Measurements from ENCODE around the gene CRIP2. TPM values are rescaled to one million over a fixed set of nuclear protein-coding genes. Genes with fewer than 3 reads are reported as not detected.

The CRIP2 gene
- total RNA-seq, 1 experiment from 2014 or later: 192 TPM

DNA sequence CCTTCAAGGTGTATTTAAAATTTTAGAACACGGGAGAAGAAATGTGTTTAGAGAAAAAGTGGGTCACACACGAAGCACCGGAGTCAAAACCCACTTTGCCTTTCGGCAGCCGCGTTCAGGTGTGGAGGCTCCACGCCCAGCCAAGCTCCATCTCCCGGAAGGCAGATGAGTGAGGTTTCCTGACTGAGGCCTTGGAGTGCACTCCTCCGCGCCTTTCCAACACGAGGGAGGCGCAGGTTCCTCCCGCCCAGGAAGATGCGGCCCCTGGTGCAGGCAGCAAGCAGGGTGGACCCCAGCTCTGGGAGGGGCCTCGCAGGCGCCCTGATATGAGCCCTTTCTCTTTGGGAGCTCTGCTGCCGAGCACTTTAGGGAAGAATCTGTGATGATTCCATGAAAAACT is 32.5 kb upstream of the CRIP2 start:
- TSS peak; percentile 20 for BruUV-seq (replicated peaks)
- Histone ChIP-seq H3K4me1 (ENCODE audit: insufficient read depth, low read length, poor library complexity, severe bottlenecking) (peaks cover 6% of the 10 kb centered on the region), H3K9me3 (ENCODE audit: low read depth, low read length, poor library complexity, severe bottlenecking) (no peaks in the 10 kb centered on the region), H3K4me3 (ENCODE audit: low read depth, low read length, poor library complexity, severe bottlenecking) (no peak overlapping the region), H3K27me3 (replicated peaks; ENCODE audit: insufficient read depth, low read depth, low read length, poor library complexity) (no peaks in the 10 kb centered on the region), H3K36me3 (ENCODE audit: insufficient read depth, low read length, poor library complexity, severe bottlenecking) (peaks cover 37% of the 10 kb centered on the region), H3K27ac (ENCODE audit: low read depth, low read length, poor library complexity, severe bottlenecking) (no peak overlapping the region)
- ChIA-PET CTCF (no interaction called here), POLR2A (ENCODE audit: low non-redundant PET) (no interaction called here)
- intact Hi-C loops (cut with micrococcal nuclease; ENCODE audit: unreplicated experiment): no loop called here
- no peak for DNase-seq (ENCODE audit: low spot score)
- TF ChIP-seq CTCF (conservative IDR thresholded peaks at IDR 0.05; ENCODE audit: low read depth, low read length): no peak
- no peak for TF ChIP-seq EZH2 (IDR thresholded peaks at IDR 0.05; ENCODE audit: borderline replicate concordance, low read depth, low read length, poor library complexity, severe bottlenecking)

DNA sequence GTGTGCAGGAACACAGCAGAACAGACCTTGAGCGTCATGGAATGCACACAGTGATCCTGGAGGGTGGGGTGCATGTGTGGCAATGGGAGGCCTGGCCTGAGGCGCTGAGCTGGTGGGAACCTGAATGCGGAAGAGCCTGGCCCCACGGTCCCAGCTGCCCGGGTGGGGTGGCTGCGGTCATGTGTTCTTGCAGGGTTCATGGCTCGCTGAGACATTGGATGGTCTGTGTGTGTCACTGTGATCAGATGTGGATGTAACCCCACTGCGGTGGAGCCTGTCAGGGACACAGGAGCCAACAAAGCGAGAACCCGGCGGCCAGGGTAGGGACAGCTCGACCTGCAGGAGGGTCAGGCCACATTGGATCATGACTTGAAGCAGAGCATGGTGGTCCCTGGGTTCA is 31.8 kb upstream of the CRIP2 start:
- Histone ChIP-seq H3K36me3 (ENCODE audit: insufficient read depth, low read length, poor library complexity, severe bottlenecking) (peaks cover 37% of the 10 kb centered on the region), H3K4me3 (ENCODE audit: low read depth, low read length, poor library complexity, severe bottlenecking) (no peak overlapping the region), H3K27me3 (replicated peaks; ENCODE audit: insufficient read depth, low read depth, low read length, poor library complexity) (no peaks in the 10 kb centered on the region), H3K4me1 (ENCODE audit: insufficient read depth, low read length, poor library complexity, severe bottlenecking) (peaks cover 6% of the 10 kb centered on the region), H3K27ac (ENCODE audit: low read depth, low read length, poor library complexity, severe bottlenecking) (no peak overlapping the region), H3K9me3 (ENCODE audit: low read depth, low read length, poor library complexity, severe bottlenecking) (no peaks in the 10 kb centered on the region)
- TF ChIP-seq CTCF (conservative IDR thresholded peaks at IDR 0.05; ENCODE audit: low read depth, low read length): no peak
- no peak for TF ChIP-seq EZH2 (IDR thresholded peaks at IDR 0.05; ENCODE audit: borderline replicate concordance, low read depth, low read length, poor library complexity, severe bottlenecking)
- ChIA-PET POLR2A (ENCODE audit: low non-redundant PET) (interaction anchor here (0.6 kb wide), 1 partner anchor 28 kb away, joined by 5 read pairs; no protein-coding TSS in a partner anchor), CTCF (no interaction called here)
- intact Hi-C loops (cut with micrococcal nuclease; ENCODE audit: unreplicated experiment): no loop called here
- no TSS peak for BruUV-seq (replicated peaks)
- no peak for DNase-seq (ENCODE audit: low spot score)

GRCh38 chr14:105444859-105445258 is 29.8 kb upstream of the CRIP2 start:
- peaks cover 7% of the 10 kb centered on the region for H3K4me1 ChIP-seq (ENCODE audit: insufficient read depth, low read length, poor library complexity, severe bottlenecking)
- TF ChIP-seq EZH2 (IDR thresholded peaks at IDR 0.05; ENCODE audit: borderline replicate concordance, low read depth, low read length, poor library complexity, severe bottlenecking): no peak
- TF ChIP-seq CTCF (conservative IDR thresholded peaks at IDR 0.05; ENCODE audit: low read depth, low read length): no peak
- no peak for DNase-seq (ENCODE audit: low spot score)
- H3K36me3 ChIP-seq (ENCODE audit: insufficient read depth, low read length, poor library complexity, severe bottlenecking): peaks cover 49% of the 10 kb centered on the region
- H3K4me3 ChIP-seq (ENCODE audit: low read depth, low read length, poor library complexity, severe bottlenecking): no peak overlapping the region
- H3K27me3 ChIP-seq (replicated peaks; ENCODE audit: insufficient read depth, low read depth, low read length, poor library complexity): no peaks in the 10 kb centered on the region
- CTCF ChIA-PET: no interaction called here
- intact Hi-C loops (cut with micrococcal nuclease; ENCODE audit: unreplicated experiment): no loop called here
- no peak overlapping the region for H3K27ac ChIP-seq (ENCODE audit: low read depth, low read length, poor library complexity, severe bottlenecking)
- POLR2A ChIA-PET (ENCODE audit: low non-redundant PET): no interaction called here
- no TSS peak for BruUV-seq (replicated peaks)
- H3K9me3 ChIP-seq (ENCODE audit: low read depth, low read length, poor library complexity, severe bottlenecking): no peaks in the 10 kb centered on the region

Data from A673 (cell line).